ENCODE results near the gene PTPRN2.

Gene PTPRN2

GRCh38 chr7:158247758-158248487 is 339.7 kb downstream of the PTPRN2 start:
- no peak for DNase-seq (ENCODE audit: low read depth)
- TF ChIP-seq, protein P1, sequence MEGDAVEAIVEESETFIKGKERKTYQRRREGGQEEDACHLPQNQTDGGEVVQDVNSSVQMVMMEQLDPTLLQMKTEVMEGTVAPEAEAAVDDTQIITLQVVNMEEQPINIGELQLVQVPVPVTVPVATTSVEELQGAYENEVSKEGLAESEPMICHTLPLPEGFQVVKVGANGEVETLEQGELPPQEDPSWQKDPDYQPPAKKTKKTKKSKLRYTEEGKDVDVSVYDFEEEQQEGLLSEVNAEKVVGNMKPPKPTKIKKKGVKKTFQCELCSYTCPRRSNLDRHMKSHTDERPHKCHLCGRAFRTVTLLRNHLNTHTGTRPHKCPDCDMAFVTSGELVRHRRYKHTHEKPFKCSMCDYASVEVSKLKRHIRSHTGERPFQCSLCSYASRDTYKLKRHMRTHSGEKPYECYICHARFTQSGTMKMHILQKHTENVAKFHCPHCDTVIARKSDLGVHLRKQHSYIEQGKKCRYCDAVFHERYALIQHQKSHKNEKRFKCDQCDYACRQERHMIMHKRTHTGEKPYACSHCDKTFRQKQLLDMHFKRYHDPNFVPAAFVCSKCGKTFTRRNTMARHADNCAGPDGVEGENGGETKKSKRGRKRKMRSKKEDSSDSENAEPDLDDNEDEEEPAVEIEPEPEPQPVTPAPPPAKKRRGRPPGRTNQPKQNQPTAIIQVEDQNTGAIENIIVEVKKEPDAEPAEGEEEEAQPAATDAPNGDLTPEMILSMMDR (conservative IDR thresholded peaks at IDR 0.05; ENCODE audit: low read length), result no peak
- no peak overlapping the region for H3K4me3 ChIP-seq (ENCODE audit: low read length)

DNA sequence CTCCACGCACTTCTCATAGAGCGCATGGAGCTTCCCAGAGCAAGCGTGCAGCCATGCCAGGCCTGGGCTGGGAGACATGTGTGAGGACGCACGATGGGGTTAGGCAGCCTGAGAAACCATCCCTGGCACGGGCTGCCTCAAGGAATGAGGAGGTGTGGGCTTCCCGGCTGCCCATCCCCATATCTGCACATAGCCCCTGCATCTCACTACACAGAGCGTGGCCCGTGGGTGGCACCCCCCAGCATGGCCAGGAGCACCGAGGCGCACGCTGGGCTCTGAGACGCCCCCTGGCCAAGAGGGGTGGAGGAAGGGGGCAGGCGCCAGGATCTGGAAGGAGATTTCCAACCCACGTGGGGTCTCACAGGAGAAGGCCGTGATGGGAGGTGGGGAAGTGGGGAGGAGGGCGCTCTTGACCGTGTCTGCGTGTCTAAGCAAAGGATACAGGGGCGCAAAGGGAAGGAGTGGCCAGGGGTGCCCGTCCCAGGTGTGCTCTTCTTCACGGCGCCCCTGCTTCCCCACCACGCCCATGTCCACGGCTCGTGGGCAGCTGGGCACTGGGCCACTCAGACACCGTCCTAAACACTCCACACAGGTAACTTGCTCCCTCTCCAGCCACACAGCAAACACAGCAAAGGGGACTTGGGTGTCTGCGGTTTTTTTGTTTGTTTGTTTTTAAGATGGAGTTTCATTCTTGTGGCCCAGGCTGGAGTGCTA is 340.5 kb downstream of the PTPRN2 start:
- TF ChIP-seq, protein P1 (conservative IDR thresholded peaks at IDR 0.05; ENCODE audit: low read length), result no peak
- no peak overlapping the region for H3K4me3 ChIP-seq (ENCODE audit: low read length)
- DNase-seq (ENCODE audit: low read depth), result no peak

DNA sequence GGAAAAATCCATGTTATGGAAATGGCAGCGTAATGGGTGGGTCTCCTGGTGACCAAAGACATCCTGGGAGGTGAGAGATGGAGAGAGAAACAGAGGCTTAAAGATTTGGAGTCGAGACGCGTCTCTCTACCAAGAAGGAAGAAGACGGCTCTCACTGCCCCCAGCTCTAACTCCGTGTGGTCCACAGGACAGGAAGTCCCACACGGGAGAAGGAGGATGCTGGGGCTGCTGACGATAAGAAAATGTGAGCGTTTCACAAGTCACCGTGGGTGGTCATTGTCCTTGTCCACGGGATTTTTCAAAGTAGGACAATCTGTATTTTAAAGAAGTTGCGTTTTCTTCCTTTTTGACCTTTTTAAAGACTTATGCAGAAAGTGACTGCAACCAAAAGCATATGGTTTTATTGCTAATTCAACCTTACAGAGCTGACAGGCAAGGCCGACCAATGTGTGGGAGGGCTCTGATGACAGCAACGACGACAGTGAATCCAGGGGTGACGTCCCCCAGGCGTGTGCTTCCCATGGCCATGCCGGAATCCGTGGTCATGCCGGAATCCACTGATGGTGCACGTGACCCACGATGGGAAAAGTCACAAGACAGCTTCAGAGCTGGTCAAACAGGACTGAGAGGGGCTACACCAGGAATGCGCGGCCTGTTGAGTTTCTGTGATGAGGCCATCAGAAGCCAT is 341.2 kb downstream of the PTPRN2 start:
- DNase-seq (ENCODE audit: low read depth), result no peak
- TF ChIP-seq, protein P1 (conservative IDR thresholded peaks at IDR 0.05; ENCODE audit: low read length), result no peak
- no peak overlapping the region for H3K4me3 ChIP-seq (ENCODE audit: low read length)

DNA sequence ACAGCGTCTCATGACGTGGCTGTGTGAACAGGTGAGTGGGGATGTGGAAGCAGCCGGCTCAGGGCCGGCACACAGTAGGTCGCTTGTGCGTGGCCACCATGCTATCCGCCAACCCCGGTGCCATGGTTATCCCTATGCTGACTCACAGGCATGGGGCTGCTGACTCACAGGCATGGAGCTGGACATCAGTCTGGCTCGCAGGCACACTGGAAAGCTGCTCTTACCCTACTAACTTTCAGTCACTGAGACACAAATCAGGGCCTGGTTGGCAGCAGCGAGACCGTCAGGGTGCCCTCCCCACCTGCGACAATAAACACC is 341.9 kb downstream of the PTPRN2 start:
- no peak for DNase-seq (ENCODE audit: low read depth)
- TF ChIP-seq, protein P1 (conservative IDR thresholded peaks at IDR 0.05; ENCODE audit: low read length), result no peak
- no peak overlapping the region for H3K4me3 ChIP-seq (ENCODE audit: low read length)

DNA sequence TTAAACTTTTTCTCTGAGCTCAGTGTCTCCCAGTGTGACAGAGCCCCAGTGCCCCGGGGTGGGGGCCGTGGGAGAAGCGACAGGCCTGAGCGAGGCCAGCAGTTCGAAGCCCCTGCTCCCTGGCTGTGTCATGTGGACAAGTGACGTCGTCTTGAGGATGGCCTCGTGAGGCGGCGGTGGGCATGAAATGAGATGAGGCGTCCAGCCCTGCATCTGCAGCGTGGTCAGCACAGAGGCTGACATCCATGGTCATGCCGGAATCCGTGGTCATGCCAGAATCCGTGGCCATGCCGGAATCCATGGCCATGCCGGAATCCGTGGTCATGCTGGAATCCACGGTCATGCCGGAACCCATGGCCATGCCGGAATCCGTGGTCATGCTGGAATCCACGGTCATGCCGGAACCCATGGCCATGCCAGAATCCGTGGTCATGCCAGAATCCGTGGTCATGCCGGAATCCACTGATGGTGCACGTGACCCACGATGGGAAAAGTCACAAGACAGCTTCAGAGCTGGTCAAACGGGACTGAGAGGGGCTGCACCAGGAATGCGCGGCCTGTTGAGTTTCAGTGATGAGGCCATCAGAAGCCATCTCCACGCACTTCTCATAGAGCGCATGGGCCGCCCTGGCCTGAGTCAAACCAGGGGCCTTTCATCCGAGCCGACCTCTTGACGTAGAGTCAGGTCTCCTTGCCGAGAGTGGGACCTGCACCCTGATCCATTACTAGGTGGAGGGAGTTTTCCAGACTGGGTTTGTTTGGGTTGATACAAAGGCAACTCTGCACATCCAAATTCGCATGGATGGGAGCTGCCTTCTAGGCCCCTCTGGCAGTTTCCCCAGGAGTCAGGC is 342.5 kb downstream of the PTPRN2 start:
- DNase-seq (ENCODE audit: low read depth), result no peak
- no peak overlapping the region for H3K4me3 ChIP-seq (ENCODE audit: low read length)
- TF ChIP-seq, protein P1 (conservative IDR thresholded peaks at IDR 0.05; ENCODE audit: low read length), result no peak

DNA sequence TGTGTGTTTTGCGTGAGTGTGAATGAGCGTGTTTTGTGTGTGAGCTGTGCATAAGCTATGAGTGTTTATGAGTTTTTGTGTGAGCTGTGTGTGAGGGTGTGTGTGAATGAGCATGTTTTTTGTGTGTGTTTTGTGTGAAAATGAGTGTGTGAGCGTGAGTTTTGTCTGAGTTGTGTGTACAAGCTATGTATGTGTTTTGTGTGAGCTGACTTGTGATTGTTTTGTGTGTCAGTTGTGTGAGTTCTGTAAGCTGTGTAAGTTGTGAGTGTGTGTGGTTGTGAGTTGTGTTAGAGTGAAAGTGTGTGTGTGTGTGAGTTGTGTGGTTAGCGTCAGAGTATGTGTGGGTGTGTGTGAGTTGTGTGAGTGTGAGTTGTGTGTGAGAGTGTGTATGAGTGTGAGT is 343.2 kb downstream of the PTPRN2 start:
- DNase-seq (ENCODE audit: low read depth), result no peak
- TF ChIP-seq, protein P1 (conservative IDR thresholded peaks at IDR 0.05; ENCODE audit: low read length), result no peak
- H3K4me3 ChIP-seq (ENCODE audit: low read length), result no peak overlapping the region

Measured in AG10803 (cell line).